ENCODE data around the gene KRT37. TPM values are rescaled to one million over a fixed set of nuclear protein-coding genes. Genes with fewer than 3 reads are reported as not detected.

KRT37 gene
- not detected in 2 replicates for total RNA-seq

GRCh38 chr17:41424111-41424635, at the start of gene KRT37:
TSS of gene KRT37 (minus strand) at chr17:41424585. CDS start at chr17:41424523, 62 bp downstream.

GRCh38 chr17:41466988-41467387, 42.6 kb upstream of the KRT37 start, which contains the start of gene KRT32:
TSS of gene KRT32 (minus strand) at chr17:41467386. CDS start at chr17:41467325, 61 bp downstream.

DNA sequence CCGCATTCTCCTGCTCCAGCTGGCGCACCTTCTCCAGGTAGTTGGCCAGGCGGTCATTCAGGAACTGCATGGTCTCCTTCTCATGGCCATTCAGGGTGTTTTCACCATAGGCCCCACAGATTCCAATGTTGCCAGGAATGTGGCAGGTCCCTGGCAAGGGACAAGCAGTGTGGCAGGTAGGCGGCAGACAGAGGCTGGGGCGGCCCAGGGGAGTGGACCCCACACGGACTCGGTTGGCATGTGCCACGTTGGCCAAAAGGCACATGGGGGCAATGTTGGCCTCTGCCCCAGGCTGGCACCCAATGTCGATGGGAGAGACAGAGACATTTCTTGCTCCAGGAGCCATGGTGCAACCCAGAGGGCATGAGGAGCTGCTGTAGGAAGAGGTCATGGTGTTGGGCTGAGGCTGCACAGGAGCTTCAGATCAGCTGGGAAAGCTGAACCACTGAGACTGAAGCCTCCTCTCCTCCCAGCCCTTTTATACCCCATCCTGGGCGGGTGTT, 16.2 kb upstream of the KRT37 start, which contains the start of gene KRT38:
Gene KRT38, minus strand, starts transcription at position 453 of the 503 bp plus-strand sequence. Its CDS starts 62 bp downstream, at position 391.

GRCh38 chr17:41396996-41397660, 27.3 kb downstream of the KRT37 start, which contains the start of gene KRT31:
TSS of gene KRT31 (minus strand) at chr17:41397608. CDS start at chr17:41397539, 69 bp downstream.

DNA sequence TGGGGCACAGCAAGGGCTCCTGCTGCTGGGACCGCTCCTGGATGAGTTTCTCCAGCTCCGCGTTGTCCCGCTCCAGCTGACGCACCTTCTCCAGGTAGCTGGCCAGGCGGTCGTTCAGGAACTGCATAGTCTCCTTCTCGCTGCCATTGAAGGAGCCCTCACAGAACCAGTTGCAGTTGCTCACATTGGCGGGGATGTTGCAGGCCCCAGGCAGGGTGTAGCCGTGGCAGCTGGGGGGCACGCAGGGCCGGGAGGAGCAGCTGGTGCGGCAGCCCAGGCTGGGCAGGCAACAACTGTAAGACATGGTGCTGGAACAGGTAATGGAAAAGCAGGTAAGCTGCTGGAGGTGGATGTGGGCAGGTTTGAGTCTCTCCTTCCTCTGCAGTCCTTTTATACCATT, 42.4 kb downstream of the KRT37 start, which contains the start of gene KRT34:
Gene KRT34, minus strand, starts transcription at position 364 of the 400 bp plus-strand sequence. Its CDS starts 60 bp downstream, at position 304.

Other genes with a start within 250 kb of the KRT37 start
- not detected in 2 replicates for gene KRTAP4-2, start 246.4 kb downstream of the KRT37 start, total RNA-seq
- gene KRTAP4-1, start 239.7 kb downstream of the KRT37 start, total RNA-seq = not detected in 2 replicates
- gene KRTAP9-1, start 234.7 kb downstream of the KRT37 start, total RNA-seq = not detected in 2 replicates
- not detected in 2 replicates for gene KRTAP9-2, start 197.9 kb downstream of the KRT37 start, total RNA-seq
- gene KRTAP9-3, start 192.1 kb downstream of the KRT37 start, total RNA-seq = not detected in 2 replicates
- gene KRTAP9-8, start 186.6 kb downstream of the KRT37 start, total RNA-seq = not detected in 2 replicates
- not detected in 2 replicates for gene KRTAP9-4, start 174.9 kb downstream of the KRT37 start, total RNA-seq
- gene KRTAP9-9, start 169.2 kb downstream of the KRT37 start, total RNA-seq = not detected in 2 replicates
- gene KRTAP9-6, start 159.2 kb downstream of the KRT37 start, total RNA-seq = not detected in 2 replicates
- gene KRTAP9-7, start 148.9 kb downstream of the KRT37 start, total RNA-seq = not detected in 2 replicates
- gene KRTAP29-1, start 121.7 kb downstream of the KRT37 start, total RNA-seq = not detected in 2 replicates
- not detected in 2 replicates for gene KRTAP16-1, start 115.3 kb downstream of the KRT37 start, total RNA-seq
- gene KRTAP17-1, start 108.9 kb downstream of the KRT37 start, total RNA-seq = not detected in 2 replicates
- not detected in 2 replicates for gene KRT33A, start 73.8 kb downstream of the KRT37 start, total RNA-seq
- not detected in 2 replicates for gene KRT33B, start 54.8 kb downstream of the KRT37 start, total RNA-seq
- gene KRT34, start 42.3 kb downstream of the KRT37 start, total RNA-seq = not detected in 2 replicates
- not detected in 2 replicates for gene KRT31, start 27.0 kb downstream of the KRT37 start, total RNA-seq
- gene KRT38, start 16.4 kb upstream of the KRT37 start, total RNA-seq = not detected in 2 replicates
- not detected in 2 replicates for gene KRT32, start 42.8 kb upstream of the KRT37 start, total RNA-seq
- 0.09 TPM in 1 of 2 replicates, not detected in the other for gene KRT35, start 56.6 kb upstream of the KRT37 start, total RNA-seq
- gene KRT36, start 65.3 kb upstream of the KRT37 start, total RNA-seq = under 0.01 TPM in 1 of 2 replicates, not detected in the other
- not detected in 2 replicates for gene KRT13, start 81.0 kb upstream of the KRT37 start, total RNA-seq
- 0.56 and 1.8 TPM in 2 replicates for gene KRT15, start 94.3 kb upstream of the KRT37 start, total RNA-seq
- 144 and 171 TPM in 2 replicates for gene KRT19, start 103.7 kb upstream of the KRT37 start, total RNA-seq
- not detected in 2 replicates for gene KRT9, start 147.5 kb upstream of the KRT37 start, total RNA-seq
- 0.19 TPM in 1 of 2 replicates, not detected in the other for gene KRT14, start 162.3 kb upstream of the KRT37 start, total RNA-seq
- 0.09 TPM in 1 of 2 replicates, not detected in the other for gene KRT16, start 188.2 kb upstream of the KRT37 start, total RNA-seq
- gene KRT17, start 200.0 kb upstream of the KRT37 start, total RNA-seq = 2.2 and 2.4 TPM in 2 replicates

Data from endothelial cell of coronary artery (primary cell).